ENCODE measurements around the gene LIPG.
"Not testable (repeated sequence)": the region's sequence is repeated elsewhere in the genome, so short reads cannot be mapped to it uniquely, and the experiment has no call there.

Gene LIPG

DNA sequence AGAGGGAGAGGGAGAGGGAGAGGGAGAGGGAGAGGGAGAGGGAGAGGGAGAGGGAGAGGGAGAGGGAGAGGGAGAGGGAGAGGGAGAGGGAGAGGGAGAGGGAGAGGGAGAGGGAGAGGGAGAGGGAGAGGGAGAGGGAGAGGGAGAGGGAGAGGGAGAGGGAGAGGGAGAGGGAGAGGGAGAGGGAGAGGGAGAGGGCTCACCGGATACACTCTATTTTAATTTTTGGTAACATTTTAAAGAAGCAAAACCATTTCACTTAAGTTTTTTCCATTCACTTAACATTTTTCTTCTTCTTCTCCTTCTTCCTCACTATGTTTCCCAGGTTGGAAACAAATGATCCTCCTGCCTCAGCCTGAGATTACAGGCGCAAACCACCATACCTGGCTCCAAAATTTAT lies 17.2 kb downstream of the LIPG start:
- not testable (repeated sequence) for DNase-seq

DNA sequence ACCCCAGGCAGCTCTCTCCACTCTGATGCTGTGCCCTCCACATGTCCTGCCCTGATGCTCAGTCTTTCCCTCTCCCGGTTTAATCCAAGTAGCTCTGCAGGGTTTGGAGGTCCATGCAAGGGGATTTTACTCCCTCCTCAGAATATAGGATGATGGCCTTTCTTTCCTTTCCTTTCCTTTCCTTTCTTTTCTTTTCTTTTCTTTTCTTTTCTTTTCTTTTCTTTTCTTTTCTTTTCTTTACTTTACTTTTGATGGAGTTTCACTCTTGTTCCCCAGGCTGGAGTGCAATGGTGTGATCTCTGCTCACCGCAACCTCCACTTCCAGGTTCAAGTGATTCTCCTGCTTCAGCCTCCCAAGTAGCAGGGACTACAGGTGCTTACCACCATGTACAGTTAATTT lies 17.7 kb downstream of the LIPG start:
- not testable (repeated sequence) for DNase-seq

DNA sequence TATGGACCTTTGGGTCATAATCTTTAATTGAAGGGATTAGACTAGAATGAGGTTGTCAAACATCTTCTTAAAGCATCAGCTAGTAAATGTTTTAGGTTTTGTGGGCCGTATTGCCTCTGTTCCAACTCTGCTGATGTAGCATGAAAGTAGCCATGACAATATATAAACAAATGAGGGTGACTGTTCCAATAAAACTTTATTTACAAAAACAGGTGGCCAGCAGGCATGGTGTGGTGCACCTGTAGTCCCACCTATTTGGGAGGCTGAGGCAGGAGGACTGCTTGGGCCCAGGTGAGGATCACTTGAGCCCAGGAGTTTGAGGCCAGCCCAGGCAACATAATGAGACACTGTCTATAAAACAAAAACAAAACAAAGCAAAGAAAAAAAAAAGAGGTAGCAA lies 18.4 kb downstream of the LIPG start:
- no peak for DNase-seq

DNA sequence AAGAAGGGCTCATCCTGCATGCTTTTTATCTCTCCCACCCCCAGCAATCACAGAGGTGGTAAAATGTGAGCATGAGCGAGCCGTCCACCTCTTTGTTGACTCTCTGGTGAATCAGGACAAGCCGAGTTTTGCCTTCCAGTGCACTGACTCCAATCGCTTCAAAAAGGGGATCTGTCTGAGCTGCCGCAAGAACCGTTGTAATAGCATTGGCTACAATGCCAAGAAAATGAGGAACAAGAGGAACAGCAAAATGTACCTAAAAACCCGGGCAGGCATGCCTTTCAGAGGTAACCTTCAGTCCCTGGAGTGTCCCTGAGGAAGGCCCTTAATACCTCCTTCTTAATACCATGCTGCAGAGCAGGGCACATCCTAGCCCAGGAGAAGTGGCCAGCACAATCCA lies 19.5 kb downstream of the LIPG start:
- no peak for DNase-seq

DNA sequence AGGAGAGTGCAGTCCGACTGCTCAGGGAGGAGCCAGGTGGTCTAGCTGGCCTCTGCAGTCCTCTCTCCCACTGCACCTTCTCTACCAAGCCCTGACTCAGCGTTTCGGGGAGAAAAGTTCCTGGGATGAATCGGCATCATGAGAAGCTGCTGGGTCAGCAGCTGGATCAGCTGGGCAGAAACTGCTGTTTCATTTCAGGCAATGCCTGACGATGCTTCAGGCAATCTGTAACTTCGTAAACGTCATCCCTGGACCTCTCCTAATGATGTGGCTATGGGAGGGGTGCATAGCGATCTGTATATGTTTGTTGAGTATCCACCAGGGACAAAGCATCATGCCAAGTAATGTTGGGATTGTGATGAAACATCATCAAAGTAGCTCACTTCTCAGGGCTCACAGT lies 20.7 kb downstream of the LIPG start:
- no peak for DNase-seq

DNA sequence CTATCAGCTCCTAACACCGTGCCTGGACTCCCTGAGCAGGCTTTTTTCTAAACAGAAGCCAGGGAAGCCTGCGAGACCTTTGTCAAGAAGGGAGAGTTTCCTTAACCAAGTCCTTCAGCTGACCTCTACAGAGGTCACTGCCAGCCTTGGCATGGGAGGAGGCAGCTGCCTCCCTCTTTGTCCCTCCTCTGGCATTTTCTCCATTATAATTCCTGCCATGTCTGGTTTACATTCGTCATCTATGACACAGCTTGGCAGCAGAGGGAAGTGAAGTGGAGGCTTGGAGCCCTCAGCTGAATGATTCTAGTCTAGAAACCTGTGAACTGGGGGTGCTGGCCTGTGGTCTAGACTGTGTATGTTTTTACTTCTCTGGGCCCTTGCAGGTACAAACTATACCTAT lies 22.5 kb downstream of the LIPG start:
- no peak for DNase-seq

DNA sequence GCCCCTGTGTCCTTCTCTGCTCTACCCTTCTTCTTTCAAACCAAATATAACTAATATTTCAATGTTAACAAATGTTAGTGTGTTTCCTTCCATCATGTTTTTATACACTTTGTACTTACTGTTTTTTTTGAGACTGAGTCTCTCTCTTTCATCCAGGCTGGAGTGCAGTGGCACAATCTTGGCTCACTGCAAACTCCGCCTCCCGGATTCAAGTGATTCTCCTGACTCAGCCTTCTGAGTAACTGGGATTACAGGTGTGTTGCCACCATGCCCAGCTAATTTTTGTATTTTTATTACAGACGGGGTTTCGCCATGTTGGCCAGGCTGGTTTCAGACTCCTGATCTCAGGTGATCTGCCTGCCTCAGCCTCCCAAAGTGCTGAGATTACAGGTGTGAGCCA lies 23.1 kb downstream of the LIPG start:
- DNase-seq, result not testable (repeated sequence)

DNA sequence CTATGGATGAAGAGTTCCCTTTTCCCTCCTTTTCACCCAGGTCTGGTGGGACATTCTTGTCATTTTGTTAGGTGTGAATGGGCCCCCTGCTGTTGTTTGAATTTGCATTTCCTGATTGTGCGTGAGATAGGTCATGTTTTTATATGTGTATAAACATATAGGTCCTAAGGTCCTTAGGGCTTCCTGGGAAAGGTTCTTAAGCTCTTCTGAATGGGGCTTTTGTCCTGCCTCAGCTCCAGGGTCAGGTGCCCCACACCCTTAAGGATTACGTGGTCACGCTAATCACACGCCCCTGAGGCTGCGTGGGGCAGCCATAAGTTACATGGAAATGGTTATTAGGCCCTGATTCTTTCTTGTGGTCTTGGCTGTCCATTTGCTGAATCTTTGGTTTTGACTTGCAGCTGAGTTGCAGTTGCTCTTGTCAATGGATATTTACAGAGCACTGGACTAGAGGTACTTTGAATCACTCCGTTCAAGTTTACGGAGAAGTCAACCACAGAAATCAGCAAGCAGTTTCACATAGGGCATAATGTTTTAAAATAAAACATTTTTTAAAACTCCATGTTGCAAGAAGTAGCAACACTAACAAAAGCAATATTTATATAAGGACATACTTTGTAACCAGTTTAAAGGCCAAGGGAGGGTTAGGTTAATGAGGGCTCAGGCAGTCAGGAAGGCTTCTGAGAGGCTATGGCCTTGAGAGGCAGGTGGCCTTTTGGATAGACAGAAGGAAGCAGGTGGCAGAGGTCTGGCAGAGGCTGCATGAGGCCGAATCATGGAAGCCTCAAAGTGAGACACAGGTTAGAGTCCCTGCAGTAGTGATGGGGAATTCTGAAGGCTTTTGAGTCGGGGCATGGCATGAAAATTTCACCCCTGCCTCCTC lies 24.2 kb downstream of the LIPG start:
- DNase-seq, result no peak

DNA sequence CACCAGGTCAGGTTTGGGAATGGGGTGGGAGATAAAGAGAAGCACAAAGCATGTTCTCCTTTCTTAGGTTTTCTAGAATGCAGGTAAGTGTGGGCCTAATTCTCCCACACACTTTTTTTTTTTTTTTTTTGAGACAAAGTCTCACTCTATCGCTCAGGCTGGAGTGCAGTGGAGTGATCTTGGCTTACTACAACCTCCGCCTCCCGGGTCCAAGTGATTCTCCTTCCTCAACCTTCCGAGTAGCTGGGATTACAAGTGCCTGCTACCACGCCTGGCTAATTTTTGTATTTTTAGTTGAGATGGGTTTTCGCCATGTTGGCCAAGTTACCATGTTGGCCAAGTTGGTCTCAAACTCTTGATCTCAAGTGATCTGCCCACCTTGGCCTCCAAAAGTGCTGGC lies 26.3 kb downstream of the LIPG start:
- no peak for DNase-seq

DNA sequence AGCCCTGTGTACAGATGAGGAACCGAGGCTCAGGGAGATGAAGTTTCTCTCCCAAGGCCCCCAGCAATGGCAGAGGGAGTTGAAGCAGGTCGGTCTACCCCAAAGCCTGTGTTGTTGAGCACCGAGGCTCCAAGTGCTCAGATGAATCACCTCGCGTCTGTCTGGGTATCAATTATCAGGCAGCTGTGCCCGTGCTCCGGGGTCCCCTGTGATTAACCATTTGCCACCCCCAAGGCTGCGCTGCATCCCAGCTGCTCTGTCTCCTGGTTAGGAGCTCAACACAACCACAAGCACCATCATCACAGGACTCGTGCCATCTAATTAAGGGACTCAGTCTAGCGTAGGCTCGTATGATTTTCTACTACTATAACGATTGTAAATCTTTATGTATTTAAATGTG lies 27.1 kb downstream of the LIPG start:
- no peak for DNase-seq

DNA sequence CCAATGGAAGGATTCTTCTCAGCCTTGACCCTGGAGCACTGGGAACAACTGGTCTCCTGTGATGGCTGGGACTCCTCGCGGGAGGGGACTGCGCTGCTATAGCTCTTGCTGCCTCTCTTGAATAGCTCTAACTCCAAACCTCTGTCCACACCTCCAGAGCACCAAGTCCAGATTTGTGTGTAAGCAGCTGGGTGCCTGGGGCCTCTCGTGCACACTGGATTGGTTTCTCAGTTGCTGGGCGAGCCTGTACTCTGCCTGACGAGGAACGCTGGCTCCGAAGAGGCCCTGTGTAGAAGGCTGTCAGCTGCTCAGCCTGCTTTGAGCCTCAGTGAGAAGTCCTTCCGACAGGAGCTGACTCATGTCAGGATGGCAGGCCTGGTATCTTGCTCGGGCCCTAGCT lies 28.8 kb downstream of the LIPG start:
- DNase-seq, result no peak

DNA sequence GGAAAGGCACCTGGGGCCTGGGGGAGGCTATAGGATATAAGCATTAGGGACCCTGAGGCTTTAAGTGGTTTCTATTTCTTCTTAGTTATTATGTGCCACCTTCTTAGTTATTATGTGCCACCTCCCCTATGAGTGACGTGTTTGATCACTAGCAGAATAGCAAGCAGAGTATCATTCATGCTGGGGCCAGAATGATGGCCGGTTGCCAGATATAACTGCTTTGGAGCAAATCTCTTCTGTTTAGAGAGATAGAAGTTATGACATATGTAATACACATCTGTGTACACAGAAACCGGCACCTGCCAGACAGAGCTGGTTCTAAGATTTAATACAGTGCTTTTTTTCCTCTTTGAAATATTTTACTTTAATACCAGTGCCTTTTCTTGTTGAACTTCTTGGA lies 29.4 kb downstream of the LIPG start:
- DNase-seq, result no peak

DNA sequence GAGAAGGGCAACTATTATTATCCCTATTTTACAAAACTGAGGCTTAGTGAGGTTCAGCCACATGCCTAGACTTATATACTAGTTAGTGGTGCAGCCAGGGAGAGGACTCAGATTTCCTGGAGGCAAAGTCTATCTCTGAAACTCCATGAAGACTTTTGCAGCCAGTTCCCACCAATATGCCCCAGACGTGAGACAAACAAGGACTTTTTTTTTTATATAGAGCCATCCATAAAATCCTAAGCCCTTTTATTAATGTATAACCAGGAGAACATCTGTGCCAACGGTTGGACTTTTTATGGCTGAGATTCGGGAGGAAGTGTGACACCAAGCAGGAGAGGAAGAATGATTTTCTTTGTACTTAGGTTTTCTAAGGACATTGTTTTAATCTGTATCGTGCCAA lies 29.9 kb downstream of the LIPG start:
- DNase-seq, result no peak

DNA sequence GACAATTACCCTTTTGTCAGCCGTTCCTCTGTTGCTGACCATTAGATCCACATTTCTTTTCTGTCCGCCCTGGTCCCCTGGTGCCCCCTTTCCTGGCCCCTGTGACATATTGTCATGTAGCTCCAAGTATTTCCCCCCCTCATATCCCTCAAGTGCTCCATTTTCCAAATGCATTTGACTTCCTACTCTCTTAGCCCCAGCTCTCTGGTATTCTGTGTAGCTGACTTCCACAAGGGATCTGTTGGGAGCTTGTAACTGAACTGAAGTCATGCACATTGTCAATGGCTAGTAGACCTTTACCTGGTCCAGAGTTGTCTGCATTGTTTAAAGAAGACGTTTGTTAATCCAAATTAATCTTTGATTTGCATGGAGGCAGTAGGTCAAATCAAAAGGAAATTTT lies 34.8 kb downstream of the LIPG start:
- DNase-seq, result no peak

DNA sequence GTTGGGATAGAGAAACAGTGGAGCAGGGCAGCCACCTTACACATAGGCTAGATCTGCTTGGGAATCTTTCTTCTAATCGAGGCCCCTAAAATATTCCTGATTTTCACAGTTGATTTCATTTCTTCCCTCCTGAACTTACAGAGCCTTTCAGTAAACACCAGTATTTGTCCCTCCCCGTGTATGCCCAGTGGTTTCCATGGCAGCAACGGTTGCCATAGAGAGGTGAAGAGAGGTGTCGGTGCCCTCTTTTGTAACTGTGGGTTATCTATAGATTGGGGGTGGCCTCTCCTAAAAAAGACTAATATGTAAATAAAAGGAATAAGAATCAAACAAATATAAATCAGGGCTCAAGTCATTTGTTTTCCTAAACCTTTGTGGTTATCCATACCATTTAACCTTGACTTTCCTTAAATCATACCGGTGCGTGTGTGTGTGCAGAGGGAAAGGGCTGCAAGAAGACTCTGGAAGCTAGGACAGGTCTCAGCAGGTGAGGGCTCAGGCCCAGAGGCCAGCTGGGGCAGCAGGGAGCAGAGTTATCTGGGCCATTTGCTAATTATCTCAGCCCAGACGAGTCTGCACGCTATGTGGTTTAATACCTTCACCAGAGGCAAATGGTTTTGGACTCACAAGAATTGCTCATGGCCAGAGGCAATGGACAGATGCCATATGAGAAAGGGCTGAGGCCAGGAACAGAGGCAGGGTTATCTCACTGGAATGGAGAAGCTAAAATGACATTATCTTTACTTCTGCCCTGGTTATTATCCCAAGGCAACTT lies 35.5 kb downstream of the LIPG start:
- no peak for DNase-seq

DNA sequence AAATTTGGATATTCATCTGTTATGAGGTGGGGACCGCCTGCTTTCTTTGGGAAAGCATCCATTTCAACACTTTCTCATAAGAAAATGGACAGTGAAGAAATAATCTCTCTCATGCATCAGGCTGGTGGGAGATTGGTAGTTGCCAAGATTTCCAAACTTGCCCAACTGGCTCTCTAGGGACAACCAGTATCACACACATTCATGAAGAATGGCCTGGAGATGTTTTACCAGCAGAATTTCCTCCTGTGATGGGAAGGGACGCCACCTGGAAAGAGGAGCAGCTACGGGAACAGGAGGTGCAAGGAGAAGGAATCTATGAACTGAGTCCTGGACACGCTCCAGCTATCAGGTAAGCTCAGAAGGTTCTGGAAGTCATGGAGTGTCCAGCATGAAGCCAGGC lies 39.4 kb downstream of the LIPG start:
- no peak for DNase-seq

DNA sequence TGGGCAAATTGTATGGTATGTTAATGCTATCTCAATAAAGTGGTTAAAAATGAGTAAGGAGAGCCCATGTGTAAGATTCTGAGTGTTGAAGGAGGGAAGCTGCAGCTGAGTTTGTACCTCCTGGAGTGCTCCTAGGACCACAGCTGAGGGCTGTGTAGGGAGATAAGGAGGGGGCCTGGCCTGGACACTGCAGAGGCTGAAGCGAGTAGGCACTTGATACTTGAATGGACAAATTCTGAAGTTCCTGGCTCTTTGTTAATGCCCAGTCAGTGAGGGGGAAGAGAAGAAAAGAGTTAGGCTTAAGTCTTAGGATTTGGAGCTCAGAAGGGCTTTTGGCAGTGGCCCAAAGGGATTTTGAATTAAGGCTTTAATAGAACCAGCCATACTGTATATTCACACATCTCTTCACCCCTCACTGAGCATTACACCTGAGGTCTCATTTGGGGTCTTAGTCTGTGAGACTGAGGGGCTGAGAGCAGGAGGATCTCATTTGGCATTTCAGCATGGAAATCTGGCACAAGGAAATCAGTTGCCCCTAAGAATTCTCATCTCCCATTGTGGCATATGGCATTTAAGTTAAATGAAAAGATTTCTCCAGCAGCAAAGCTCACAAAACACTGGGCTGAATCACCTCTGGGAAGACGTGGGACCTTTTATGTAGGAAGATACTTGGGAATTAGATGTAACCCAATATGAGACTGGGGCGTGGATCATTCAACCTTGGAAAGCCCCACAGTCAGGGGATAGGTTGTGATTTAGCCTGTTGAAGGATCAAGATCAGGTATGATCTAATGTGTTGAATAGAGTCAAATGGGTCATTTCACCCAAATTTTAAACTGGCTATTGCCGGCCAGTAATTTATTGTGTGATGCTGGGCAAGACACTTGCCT lies 46.8 kb downstream of the LIPG start:
- DNase-seq, result no peak

DNA sequence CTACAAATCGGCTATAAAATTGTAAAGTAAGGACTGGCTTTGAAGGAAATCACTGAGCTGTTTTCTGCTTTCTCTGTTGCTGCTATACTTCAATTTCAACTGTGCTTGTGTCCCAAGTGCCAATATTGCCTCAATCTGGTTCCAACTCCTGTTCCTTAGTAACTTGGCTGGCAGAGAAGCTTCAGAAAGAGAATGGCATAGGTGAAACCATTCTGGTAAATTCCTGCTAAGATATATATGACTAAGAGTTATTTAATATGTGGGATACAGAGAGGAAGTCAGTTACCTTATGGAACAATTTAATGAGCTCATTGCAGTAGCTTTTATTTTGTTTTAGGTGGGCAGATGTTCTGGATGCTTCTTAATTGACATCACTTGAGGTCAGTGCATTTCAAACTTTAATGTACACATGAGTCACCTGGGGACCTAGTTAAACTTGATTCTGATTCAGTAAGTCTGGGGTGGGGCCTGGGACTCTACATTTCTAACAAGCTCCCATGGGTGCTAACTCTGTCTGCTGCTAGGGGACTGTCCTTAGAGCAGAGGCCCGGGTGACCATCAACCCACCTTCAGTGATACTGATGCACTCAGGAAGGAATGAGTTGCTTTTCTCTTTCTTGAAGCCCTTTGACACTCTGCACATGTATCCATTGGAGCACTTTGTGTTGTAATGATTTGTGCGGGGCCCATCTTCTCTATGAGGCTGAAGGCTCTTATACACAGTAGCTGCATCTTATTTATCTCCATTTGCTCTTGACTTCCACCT lies 47.6 kb downstream of the LIPG start:
- no peak for DNase-seq

DNA sequence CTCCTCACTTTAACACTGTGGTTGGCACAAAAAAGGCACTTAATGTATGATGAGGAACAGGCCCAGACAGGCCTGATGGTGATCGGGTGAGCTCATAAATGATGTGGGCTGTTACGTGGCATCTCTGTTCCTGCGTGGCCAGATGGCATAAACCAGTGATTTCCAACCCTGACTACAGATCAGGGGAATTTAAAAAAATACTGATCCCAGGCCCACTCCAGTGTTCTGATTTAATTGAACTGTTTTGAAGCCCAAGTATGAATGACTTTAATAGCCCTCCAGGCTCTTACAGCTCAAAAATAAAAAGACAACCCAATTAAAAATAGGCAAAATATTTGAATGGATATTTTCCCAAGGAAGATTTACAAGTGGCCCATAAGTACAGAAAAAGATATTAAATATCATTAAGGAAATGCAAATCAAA lies 48.2 kb downstream of the LIPG start:
- no peak for DNase-seq

DNA sequence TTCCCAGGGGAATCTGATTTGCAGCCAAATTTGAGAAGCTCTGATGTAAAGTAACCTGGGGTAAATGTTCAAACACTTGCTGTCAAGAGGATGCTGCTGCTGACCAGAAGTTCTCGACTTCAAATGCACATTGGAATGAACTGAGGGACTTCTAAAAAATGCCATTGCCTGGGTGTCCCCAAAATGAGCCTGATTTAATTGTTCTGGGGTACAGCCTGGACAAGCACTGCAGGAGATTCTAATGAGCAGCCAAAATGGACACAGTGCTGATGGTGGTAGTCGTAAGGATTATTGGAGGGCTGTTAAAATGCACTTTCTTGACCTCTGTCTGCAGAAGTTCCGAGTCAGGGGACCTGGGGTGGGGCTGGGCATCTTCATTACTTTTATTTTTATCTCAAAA lies 49.5 kb downstream of the LIPG start:
- DNase-seq, result no peak

DNA sequence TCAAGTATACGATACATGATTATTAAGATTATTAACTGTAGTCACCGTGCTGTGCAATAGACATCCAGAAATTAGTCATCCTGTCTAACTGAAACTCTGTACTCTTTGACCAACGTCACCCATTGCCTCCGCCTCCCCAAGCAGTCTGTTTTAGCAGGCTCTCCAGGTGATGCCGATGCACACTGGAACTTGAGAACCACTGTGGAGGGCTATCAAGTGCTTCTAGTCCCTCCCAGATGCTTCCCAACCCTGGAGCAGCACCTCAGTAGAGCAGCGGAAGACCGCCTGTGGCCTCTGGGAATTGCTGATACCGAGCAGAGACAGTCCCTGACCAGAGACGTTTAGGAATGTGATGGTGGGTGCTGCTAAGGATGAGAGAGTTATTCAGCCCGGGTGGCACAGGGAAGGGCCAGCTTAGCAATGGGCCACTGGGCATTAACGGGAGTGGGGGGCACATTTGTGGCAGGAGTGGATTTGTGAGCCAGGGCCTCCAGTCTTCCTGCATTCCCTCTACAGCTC lies 50.7 kb downstream of the LIPG start:
- no peak for DNase-seq

DNA sequence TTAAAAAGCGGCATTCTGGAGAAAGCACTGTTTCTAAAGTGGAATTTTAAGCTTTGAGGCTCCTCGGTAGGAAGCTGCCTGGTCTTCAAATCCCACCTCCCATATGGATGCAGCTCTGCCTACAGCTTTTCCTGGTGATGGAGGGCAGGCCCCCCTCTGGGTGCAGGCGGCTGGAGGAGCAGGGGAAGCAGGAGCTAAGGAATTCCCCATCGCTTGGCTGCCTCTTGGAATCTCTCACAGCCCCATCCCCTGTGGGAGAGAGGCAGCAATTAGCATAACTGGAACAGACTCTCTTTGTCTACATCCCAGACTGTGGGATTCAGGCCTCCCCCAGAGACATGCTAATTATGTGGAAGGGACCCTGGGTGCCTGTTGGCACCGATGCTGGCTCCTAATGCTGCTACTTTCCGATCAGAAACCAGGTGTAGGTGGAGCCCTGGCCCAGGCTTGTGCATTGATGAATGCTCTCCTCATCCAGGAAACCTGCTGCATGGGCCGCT lies 51.3 kb downstream of the LIPG start:
- DNase-seq, result no peak
